Measurements from ENCODE around the gene KRTAP5-4. TPM values are rescaled to one million over a fixed set of nuclear protein-coding genes. Genes with fewer than 3 reads are reported as not detected.
"Not testable (repeated sequence)": the region's sequence is repeated elsewhere in the genome, so short reads cannot be mapped to it uniquely, and the experiment has no call there.

Gene KRTAP5-4
- total and polyA plus RNA-seq, 2 experiments from 2014 or later: not detected

- TF ChIP-seq EZH2 (IDR thresholded peaks at IDR 0.05; ENCODE audit: insufficient read depth, poor library complexity, severe bottlenecking) (no peak), EZH2phosphoT487 (IDR thresholded peaks at IDR 0.05; ENCODE audit: insufficient read depth, low read depth) (no peak)
These were observed 29.3 kb downstream of the KRTAP5-4 start for GRCh38 chr11:1592628-1593027.

GRCh38 chr11:1589996-1590395 lies 31.9 kb downstream of the KRTAP5-4 start:
- WGBS, 2 experiments (ENCODE audit: low coverage in 1 of 2, low lambda C conversion rate in 2 of 2, missing lambda C conversion rate in 2 of 2): 72 to 80% methylated on average over 6 of the region's 6 CpGs
- peaks cover 60% of the 10 kb centered on the region for H3K27me3 ChIP-seq (replicated peaks; ENCODE audit: insufficient read depth)
- H3F3A ChIP-seq (ENCODE audit: insufficient read depth): no peaks in the 10 kb centered on the region
- no peak overlapping the region for H3K4me2 ChIP-seq (ENCODE audit: unreplicated experiment)
- in situ Hi-C loops (cut with MboI): no loop called here
- no peak overlapping the region for H3K4me3 ChIP-seq
- no peaks in the 10 kb centered on the region for H3K79me2 ChIP-seq (ENCODE audit: insufficient read depth)
- H3K4me1 ChIP-seq (ENCODE audit: insufficient read depth): no peaks in the 10 kb centered on the region
- no peak overlapping the region for H3K9ac ChIP-seq
- H3K27ac ChIP-seq: no peak overlapping the region
- H3K36me3 ChIP-seq (ENCODE audit: low read depth): no peaks in the 10 kb centered on the region
- TF ChIP-seq EZH2phosphoT487 (IDR thresholded peaks at IDR 0.05; ENCODE audit: insufficient read depth, low read depth) (no peak), EZH2 (IDR thresholded peaks at IDR 0.05; ENCODE audit: insufficient read depth, poor library complexity, severe bottlenecking) (no peak)
- no peaks in the 10 kb centered on the region for H3K9me2 ChIP-seq (ENCODE audit: insufficient read depth)
- H2AFZ ChIP-seq: no peak overlapping the region
- no peaks in the 10 kb centered on the region for H3K9me3 ChIP-seq (ENCODE audit: low read depth)
- no peaks in the 10 kb centered on the region for H4K20me1 ChIP-seq (ENCODE audit: insufficient read depth)
- DNase-seq: no peak

More at GRCh38 chr11:1592628-1593027, 29.3 kb downstream of the KRTAP5-4 start:
- Histone ChIP-seq H2AFZ (no peak overlapping the region), H3K4me3 (no peak overlapping the region), H3K4me1 (ENCODE audit: insufficient read depth) (no peaks in the 10 kb centered on the region), H4K20me1 (ENCODE audit: insufficient read depth) (no peaks in the 10 kb centered on the region), H3K9me2 (ENCODE audit: insufficient read depth) (no peaks in the 10 kb centered on the region), H3K4me2 (ENCODE audit: unreplicated experiment) (no peak overlapping the region), H3K27ac (no peak overlapping the region), H3K36me3 (ENCODE audit: low read depth) (no peaks in the 10 kb centered on the region), H3K9ac (no peak overlapping the region), H3K27me3 (replicated peaks; ENCODE audit: insufficient read depth) (peaks cover 69% of the 10 kb centered on the region), H3K79me2 (ENCODE audit: insufficient read depth) (no peaks in the 10 kb centered on the region), H3F3A (ENCODE audit: insufficient read depth) (no peaks in the 10 kb centered on the region), H3K9me3 (ENCODE audit: low read depth) (no peaks in the 10 kb centered on the region)
- 71 to 74% methylated on average over 9 of the region's 9 CpGs for WGBS, 2 experiments (ENCODE audit: low coverage in 1 of 2, low lambda C conversion rate in 2 of 2, missing lambda C conversion rate in 2 of 2)
- in situ Hi-C loops (cut with MboI): no loop called here
- DNase-seq: no peak

- H3K27ac ChIP-seq; H3K79me2 ChIP-seq (ENCODE audit: insufficient read depth); DNase-seq; H3K36me3 ChIP-seq (ENCODE audit: low read depth); H3F3A ChIP-seq (ENCODE audit: insufficient read depth); H4K20me1 ChIP-seq (ENCODE audit: insufficient read depth); H3K4me1 ChIP-seq (ENCODE audit: insufficient read depth); in situ Hi-C loops (cut with MboI); H3K9me2 ChIP-seq (ENCODE audit: insufficient read depth); H3K4me2 ChIP-seq (ENCODE audit: unreplicated experiment); H2AFZ ChIP-seq; H3K9me3 ChIP-seq (ENCODE audit: low read depth); H3K4me3 ChIP-seq; H3K9ac ChIP-seq: not testable (repeated sequence)
- 16 to 22% methylated on average over 7 to 9 of the region's 10 CpGs for WGBS, 2 experiments (ENCODE audit: low coverage in 1 of 2, low lambda C conversion rate in 2 of 2, missing lambda C conversion rate in 2 of 2)
- peaks cover 54% of the 10 kb centered on the region for H3K27me3 ChIP-seq (replicated peaks; ENCODE audit: insufficient read depth)
These were observed 32.6 kb downstream of the KRTAP5-4 start for GRCh38 chr11:1589191-1589963.

GRCh38 chr11:1586699-1587098 lies 35.2 kb downstream of the KRTAP5-4 start:
- 0 to 5% methylated on average over 2 of the region's 2 CpGs for WGBS, 2 experiments (ENCODE audit: low coverage in 1 of 2, low lambda C conversion rate in 2 of 2, missing lambda C conversion rate in 2 of 2)
- no peaks in the 10 kb centered on the region for H4K20me1 ChIP-seq (ENCODE audit: insufficient read depth)
- in situ Hi-C loops (cut with MboI): no loop called here
- H3K4me1 ChIP-seq (ENCODE audit: insufficient read depth): no peaks in the 10 kb centered on the region
- H3K4me2 ChIP-seq (ENCODE audit: unreplicated experiment): no peak overlapping the region
- no peak overlapping the region for H3K4me3 ChIP-seq
- H3K9me2 ChIP-seq (ENCODE audit: insufficient read depth): no peaks in the 10 kb centered on the region
- no peak for TF ChIP-seq EZH2 (IDR thresholded peaks at IDR 0.05; ENCODE audit: insufficient read depth, poor library complexity, severe bottlenecking)
- no peak for TF ChIP-seq EZH2phosphoT487 (IDR thresholded peaks at IDR 0.05; ENCODE audit: insufficient read depth, low read depth)
- no peak overlapping the region for H2AFZ ChIP-seq
- H3F3A ChIP-seq (ENCODE audit: insufficient read depth): no peaks in the 10 kb centered on the region
- H3K9me3 ChIP-seq (ENCODE audit: low read depth): no peaks in the 10 kb centered on the region
- H3K79me2 ChIP-seq (ENCODE audit: insufficient read depth): no peaks in the 10 kb centered on the region
- H3K27ac ChIP-seq: no peak overlapping the region
- no peak overlapping the region for H3K9ac ChIP-seq
- H3K36me3 ChIP-seq (ENCODE audit: low read depth): no peaks in the 10 kb centered on the region
- peaks cover 45% of the 10 kb centered on the region for H3K27me3 ChIP-seq (replicated peaks; ENCODE audit: insufficient read depth)
- DNase-seq: no peak

GRCh38 chr11:1584661-1585370 lies 37.1 kb downstream of the KRTAP5-4 start, which contains the start of gene KRTAP5-1:
TSS of gene KRTAP5-1 (minus strand) at chr11:1585283. CDS start at chr11:1585249, 34 bp downstream.
- H3K4me3 ChIP-seq; H3K9ac ChIP-seq; DNase-seq; H3K79me2 ChIP-seq (ENCODE audit: insufficient read depth); in situ Hi-C loops (cut with MboI); H3K9me3 ChIP-seq (ENCODE audit: low read depth); H4K20me1 ChIP-seq (ENCODE audit: insufficient read depth); H2AFZ ChIP-seq; H3K36me3 ChIP-seq (ENCODE audit: low read depth); H3K27ac ChIP-seq; H3K9me2 ChIP-seq (ENCODE audit: insufficient read depth); H3K4me2 ChIP-seq (ENCODE audit: unreplicated experiment); H3K4me1 ChIP-seq (ENCODE audit: insufficient read depth); H3F3A ChIP-seq (ENCODE audit: insufficient read depth): not testable (repeated sequence)
- H3K27me3 ChIP-seq (replicated peaks; ENCODE audit: insufficient read depth): peaks cover 38% of the 10 kb centered on the region
- WGBS, 2 experiments (ENCODE audit: low coverage in 1 of 2, low lambda C conversion rate in 2 of 2, missing lambda C conversion rate in 2 of 2): 49 to 96% methylated on average over 3 to 9 of the region's 9 CpGs

GRCh38 chr11:1582909-1583308 lies 39.0 kb downstream of the KRTAP5-4 start:
- H3K36me3 ChIP-seq (ENCODE audit: low read depth); H3K9me2 ChIP-seq (ENCODE audit: insufficient read depth); H3F3A ChIP-seq (ENCODE audit: insufficient read depth); H3K4me2 ChIP-seq (ENCODE audit: unreplicated experiment); H3K4me3 ChIP-seq; H3K4me1 ChIP-seq (ENCODE audit: insufficient read depth); H3K9ac ChIP-seq; H2AFZ ChIP-seq; H3K27ac ChIP-seq; DNase-seq; H4K20me1 ChIP-seq (ENCODE audit: insufficient read depth); H3K79me2 ChIP-seq (ENCODE audit: insufficient read depth); H3K9me3 ChIP-seq (ENCODE audit: low read depth); in situ Hi-C loops (cut with MboI): not testable (repeated sequence)
- H3K27me3 ChIP-seq (replicated peaks; ENCODE audit: insufficient read depth): peaks cover 26% of the 10 kb centered on the region
- 36 to 44% methylated on average over 2 of the region's 2 CpGs for WGBS, 2 experiments (ENCODE audit: low coverage in 1 of 2, low lambda C conversion rate in 2 of 2, missing lambda C conversion rate in 2 of 2)

Measured in GM23248 (cell line).